Stimulated activated CD8-positive, alpha-beta memory T cell treated with anti-CD3 and anti-CD28 coated beads, Interleukin-12 subunit alpha, Interleukin-12 subunit beta, amount 100 ng/mL, for 1 hour (primary cell): ENCODE data around the gene FAM98C.
"Not testable (repeated sequence)": the region's sequence is repeated elsewhere in the genome, so short reads cannot be mapped to it uniquely, and the experiment has no call there.

Source experiments
- DNase-seq: peaks from one replicate; pipeline ENCODE4 v3.0.0-alpha.2; 2020; ENCODE audit warnings: low read depth

Gene FAM98C

DNA sequence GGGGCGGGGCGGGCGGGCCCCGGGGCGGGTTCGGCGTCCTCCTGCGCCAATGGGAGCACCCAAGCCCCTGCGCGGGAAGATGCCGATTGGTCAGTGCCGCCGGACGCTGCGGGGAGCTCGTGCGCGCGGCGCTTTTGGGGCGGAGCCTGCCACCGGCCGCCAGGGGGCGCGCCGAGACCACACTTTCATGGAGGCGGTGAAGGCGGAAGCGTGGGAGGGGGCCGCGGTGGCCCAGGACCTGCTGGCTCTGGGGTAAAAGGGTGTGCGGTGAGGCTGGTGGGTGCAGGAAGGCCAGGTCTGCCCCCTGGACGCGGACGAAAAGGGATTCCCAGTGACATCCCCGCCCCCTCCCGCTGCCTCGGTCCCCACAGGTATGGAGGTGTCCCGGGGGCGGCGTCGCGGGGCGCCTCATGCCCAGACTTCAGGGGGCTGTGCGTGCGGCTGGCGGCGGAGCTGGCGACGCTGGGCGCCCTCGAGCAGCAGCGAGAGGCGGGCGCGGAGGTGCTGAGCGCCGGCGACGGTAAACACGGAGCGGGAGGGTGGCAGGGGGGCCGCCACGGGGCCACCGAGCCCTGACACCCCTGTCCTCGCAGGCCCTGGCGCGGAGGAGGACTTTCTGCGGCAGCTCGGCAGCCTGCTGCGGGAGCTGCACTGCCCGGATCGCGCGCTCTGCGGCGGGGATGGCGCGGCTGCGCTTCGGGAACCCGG, at the start of gene FAM98C:
TSS of gene FAM98C (plus strand) at position 127 of the 708 bp plus-strand sequence. CDS start at position 188, 61 bp downstream.
- peak; percentile 93 for DNase-seq

- no peak for DNase-seq
Measured at GRCh38 chr19:38355728-38356725, 46.9 kb upstream of the FAM98C start.

- no peak for DNase-seq
Measured at GRCh38 chr19:38358071-38358470, 44.8 kb upstream of the FAM98C start.

GRCh38 chr19:38359242-38360021, 43.5 kb upstream of the FAM98C start:
- DNase-seq = no peak

DNA sequence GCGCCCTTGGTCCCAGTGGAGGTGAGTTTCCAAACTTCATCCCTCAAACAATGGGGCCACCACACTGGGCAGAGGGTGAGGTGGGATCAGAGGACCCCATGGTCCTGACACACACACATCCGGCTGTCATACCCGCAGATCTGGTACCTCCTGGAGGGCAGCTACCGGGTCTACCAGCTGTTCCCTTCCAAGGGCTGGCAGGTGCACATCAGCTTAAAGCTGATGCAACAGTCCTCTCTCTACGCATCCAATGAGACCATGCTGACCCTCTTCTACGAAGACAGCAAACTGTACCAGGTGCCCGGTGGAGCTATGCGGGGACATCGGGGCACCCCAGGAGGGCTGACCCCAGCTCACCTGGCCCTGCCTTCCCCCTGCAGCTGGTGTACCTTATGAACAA, 42.5 kb upstream of the FAM98C start:
- DNase-seq = no peak

DNA sequence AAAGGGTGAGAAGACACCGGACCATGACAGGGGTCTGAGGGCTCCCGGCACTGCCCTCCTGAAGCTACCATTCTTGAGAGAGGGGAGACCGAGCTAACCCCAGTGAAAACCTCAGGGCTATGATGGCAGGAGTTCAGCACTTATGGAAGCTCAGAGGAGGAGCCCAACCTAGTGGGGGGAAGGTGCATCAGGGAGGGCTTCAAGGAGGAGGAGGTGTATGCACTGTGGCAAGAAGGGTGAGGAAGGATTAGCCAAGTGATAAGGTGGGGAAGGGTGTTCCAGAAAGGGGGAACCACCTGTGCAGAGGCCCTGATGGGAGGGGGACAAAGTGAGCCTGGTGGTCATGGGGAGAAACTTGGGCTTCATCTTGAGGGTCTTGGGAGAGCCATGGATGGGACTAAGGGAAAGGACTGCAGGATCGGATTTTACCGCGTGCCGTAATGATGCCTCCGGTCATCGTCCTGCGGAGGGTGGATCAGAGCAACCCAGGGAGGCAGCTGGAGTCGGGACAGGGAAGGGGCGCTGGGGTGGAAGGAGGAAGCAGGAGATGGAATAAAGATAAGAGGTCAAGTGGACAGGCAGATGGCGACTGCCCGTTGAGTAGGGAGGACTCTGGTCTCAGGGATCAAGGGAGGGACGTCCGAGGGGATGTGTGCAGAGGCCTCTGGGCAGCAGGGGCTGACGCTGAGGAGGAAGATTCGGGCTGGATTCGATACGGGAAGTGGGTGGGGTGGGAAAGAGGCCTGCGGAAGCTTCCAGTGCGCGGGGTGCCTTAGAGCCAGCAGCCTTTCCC, 41.9 kb upstream of the FAM98C start:
- no peak for DNase-seq

GRCh38 chr19:38361633-38362075, 41.2 kb upstream of the FAM98C start:
- DNase-seq = peak; percentile 30

DNA sequence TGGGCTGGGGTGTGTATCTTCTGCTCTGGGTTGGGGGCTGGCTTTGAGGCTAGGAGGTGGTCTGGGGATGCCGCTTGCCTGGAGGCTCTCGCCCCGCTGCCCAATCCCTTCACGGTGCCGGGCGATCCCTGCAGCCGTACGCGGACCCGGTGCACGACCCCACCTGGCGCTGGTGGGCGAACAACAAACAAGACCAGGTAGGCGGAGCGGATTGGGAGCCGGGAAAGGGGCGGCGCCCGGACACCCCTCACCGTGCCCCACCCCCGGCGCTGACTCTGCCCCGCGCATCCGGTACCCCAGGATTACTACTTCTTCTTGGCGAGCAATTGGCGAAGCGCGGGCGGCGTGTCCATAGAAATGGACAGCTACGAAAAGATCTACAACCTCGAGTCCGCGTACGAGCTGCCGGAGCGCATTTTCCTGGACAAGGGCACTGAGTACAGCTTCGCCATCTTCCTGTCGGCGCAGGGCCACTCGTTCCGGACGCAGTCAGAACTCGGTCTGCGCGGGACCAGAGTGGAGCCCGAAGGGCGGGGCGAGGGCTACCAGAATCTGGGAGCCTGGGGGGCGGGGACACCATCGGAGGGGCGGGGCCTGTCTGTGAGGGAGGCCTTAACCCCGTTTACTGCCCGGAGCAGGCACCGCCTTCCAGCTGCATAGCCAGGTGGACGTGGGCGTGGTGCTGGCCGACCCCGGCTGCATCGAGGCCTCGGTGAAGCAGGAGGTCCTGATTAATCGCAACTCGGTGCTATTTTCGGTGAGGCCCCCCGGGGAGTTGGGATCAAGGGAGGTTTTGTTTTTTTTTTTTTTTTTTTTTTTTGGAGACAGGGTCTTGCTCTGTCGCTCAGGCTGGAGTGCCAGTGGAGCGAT, 40.6 kb upstream of the FAM98C start:
- peak; percentile 36 for DNase-seq

DNA sequence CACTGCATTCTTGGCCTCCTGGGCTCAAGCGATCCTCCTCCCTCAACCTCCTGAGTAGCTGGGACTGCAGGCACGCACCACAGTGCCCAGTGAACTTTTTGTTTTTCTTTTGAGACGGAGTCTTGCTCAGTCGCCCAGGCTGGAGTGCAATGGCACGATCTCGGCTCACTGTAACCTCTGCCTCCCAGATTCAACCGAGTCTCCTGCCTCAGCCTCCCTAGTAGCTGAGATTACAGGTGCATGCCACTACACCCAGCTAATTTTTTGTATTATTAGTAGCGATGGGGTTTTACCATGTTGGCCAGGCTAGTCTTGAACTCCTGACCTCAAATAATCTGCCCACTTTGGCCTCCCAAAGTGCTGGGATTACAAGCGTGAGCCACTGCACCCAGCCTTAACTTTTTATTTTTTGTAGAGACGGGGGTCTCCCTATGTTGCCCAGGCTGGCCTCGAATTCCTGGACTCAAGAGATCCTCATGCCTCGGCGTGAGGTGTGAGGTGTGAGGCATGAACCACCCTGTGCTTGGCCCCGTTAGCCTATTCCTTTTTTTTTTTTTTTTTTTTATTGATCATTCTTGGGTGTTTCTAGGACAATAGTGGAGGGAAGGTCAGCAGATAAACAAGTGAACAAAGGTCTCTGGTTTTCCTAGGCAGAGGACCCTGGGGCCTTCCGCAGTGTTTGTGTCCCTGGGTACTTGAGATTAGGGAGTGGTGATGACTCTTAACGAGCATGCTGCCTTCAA, 39.8 kb upstream of the FAM98C start:
- DNase-seq = not testable (repeated sequence)

DNA sequence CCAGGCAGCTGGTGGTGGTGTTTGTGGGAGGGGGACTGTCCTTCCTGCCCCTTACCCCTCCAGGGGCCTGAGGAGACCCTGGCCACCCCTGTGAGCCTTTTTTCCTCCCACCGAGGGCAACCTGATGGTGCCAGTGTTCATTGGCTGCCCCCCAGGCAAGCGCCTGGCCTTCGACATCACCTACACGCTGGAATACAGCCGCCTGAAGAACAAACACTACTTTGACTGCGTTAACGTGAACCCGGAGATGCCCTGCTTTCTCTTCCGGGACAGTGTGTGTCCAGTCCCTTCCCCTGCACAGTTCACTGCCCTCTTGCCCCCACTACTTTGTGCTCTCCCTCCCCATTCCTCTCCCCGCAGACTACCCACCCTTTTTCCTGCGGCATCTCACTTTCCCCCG, 35.9 kb upstream of the FAM98C start:
- no peak for DNase-seq

GRCh38 chr19:38369584-38369983, 33.3 kb upstream of the FAM98C start:
- DNase-seq = no peak

GRCh38 chr19:38370299-38370698, 32.6 kb upstream of the FAM98C start:
- no peak for DNase-seq

GRCh38 chr19:38371081-38371480, 31.8 kb upstream of the FAM98C start:
- no peak for DNase-seq

DNA sequence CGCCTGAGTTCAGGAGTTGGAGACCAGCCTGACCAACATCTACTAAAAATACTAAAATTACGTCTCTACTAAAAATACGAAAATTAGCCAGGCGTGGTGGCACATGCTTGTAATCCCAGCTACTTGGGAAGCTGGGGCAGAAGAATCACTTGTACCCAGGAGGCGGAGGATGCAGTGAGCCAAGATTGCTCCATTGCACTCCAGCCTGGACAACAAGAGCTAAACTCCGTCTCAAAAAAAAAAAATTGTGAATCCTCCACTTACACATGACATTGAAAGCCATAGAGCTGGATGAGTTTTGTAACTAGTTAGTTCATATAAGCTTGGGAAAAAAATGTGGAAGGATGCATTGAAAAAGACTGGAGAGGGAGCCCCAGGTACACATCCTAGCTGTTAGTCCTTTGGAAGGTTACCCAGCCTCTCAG, 29.0 kb upstream of the FAM98C start:
- DNase-seq = no peak

DNA sequence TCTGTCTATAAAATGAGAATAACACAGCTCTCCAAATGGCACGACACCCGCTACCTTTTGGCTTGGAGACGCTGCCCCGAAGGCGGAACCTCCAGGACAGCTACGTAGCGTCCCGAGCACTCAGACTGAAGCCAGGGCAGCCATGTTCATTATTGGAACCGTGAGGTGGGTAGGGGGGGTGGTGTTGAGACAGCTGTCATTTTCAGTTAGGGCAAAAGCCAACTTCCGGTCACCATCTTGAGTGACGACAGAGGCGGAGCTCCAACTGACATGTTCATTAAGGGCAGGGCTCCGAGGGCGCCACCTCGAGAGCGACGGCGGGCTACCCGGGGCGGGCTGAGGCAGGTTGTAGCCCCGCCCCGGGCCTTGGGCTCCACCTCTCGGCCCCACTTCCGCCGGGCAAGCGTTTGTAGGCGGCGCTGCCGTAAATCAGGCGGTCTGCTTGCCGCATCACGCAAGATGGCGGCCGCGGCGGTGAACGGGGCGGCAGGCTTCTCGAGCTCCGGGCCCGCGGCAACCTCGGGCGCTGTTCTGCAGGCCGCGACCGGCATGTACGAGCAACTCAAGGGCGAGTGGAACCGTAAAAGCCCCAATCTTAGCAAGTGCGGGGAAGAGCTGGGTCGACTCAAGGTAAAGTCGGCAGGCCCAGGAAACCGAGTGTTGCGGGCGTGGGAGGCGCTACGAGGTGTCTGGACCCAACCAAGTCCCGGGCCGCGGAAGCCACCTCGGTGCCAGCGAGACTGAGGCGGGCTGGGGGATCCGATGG, 28.4 kb upstream of the FAM98C start, which contains the start of gene PSMD8:
TSS of gene PSMD8 (plus strand) at position 240 of the 766 bp plus-strand sequence. CDS start at position 271, 31 bp downstream.
- peak; percentile 96 for DNase-seq

GRCh38 chr19:38375098-38375493, 27.8 kb upstream of the FAM98C start:
- no peak for DNase-seq

DNA sequence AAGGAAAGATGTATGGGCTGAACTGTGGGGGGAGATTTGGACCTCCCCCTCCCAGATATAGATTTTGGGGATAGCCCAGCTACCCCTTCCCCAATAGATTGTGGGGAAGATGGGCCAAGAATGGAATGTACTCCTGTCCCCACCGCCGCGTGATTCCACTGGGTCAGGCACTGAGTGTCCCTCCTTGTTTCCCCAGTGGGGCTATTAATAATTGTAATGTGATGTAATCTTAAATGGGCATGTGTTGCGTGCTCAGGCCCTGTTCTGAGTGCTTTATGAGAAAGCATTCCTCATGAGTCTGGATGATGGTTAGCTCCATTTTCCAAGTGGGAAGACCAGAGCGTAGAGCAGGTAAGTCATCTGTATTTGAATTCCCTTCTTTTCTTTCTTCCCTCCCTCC, 27.1 kb upstream of the FAM98C start:
- no peak for DNase-seq

DNA sequence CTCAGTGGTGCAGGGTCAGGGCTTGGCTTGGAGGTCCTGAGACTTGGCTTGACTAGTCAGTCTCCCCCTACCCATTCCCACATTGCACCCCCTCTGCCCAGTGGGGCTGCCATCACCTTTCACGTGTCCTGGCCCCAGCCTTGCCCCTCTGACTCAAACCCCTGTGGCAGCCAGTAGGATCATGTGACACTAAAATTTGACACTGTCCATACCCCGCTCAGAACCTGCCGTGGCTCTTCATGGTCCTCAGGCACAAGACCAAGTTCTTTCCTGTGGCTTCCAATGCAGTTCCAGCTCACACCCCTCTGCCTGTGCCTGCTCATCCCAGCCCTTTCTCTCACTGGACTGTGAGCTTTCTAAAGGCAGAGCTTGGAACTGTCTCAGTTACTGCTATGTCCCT, 26.3 kb upstream of the FAM98C start:
- DNase-seq = no peak

DNA sequence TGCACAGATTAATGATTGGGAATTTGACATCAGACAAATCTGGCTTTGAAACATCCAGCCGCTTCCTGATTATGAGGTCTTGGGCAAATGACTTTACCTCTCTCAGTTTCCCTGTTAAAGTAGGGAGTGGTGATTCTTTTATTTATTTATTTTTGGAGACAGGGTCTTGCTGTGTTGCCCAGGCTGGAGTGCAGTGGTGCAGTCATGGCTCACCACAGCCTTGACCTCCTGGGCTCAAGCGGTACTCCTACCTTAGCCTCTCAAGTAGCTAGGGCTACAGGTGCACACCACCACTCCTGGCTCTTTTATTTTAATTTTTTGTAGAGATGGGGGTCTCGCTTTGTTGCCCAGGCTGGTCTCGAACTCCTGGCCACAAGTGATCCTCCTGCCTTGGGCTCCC, 25.8 kb upstream of the FAM98C start:
- DNase-seq = no peak
